ENCODE data around the gene CCDC93.

The CCDC93 gene

GRCh38 chr2:117875786-117876185 lies 138.1 kb downstream of the CCDC93 start:
- no peak for DNase-seq
